Gastroesophageal sphincter (tissue), 4 donors: ENCODE data around the gene PPP1R2C. TPM values are rescaled to one million over a fixed set of nuclear protein-coding genes. Genes with fewer than 3 reads are reported as not detected.

ENCODE experiments used
- ATAC-seq: fragments of 150-250 bp; one replicate; pipeline ENCODE4 v1.9.1; 2016; ENCODE audit warnings: mild to moderate bottlenecking, moderate library complexity
- H3K27ac ChIP-seq, 4 donors: fragments of 200-600 bp; sonication (generic) in 3 of 4; 1 replicate in 3 of 4; 2 replicates in 1 of 4; pipeline ENCODE4 v1.5.1; 2016 to 2019
- H3K27me3 ChIP-seq: fragments of 200-600 bp; sonication (generic); one replicate; pipeline ENCODE4 v1.5.1; 2019
- H3K36me3 ChIP-seq, 2 donors: fragments of 200-600 bp; sonication (generic); one replicate each; pipeline ENCODE4 v1.5.1; 2019; ENCODE audit warnings: control low read depth in 1 of 2
- H3K4me1 ChIP-seq, 3 donors: fragments of 200-600 bp; sonication (generic); 1 replicate in 2 of 3; 2 replicates in 1 of 3; pipeline ENCODE4 v1.5.1; 2016 to 2019; ENCODE audit warnings: control low read depth in 2 of 3
- H3K4me3 ChIP-seq, 2 donors: fragments of 200-600 bp; sonication (generic); one replicate each; pipeline ENCODE4 v1.5.1; 2019; ENCODE audit warnings: mild to moderate bottlenecking in 1 of 2, moderate library complexity in 1 of 2
- H3K9me3 ChIP-seq, 3 donors: fragments of 200-600 bp; sonication (generic); one replicate each; pipeline ENCODE4 v1.5.1; 2017 to 2019; ENCODE audit warnings: control low read depth in 2 of 3
- EP300 ChIP-seq: sonication (generic); formaldehyde crosslinking; IDR thresholded peaks from one replicate; pipeline ENCODE4 v1.6.1; 2017; ENCODE audit warnings: antibody characterized with exemption, mild to moderate bottlenecking
- POLR2A ChIP-seq, 2 donors: fragments of 450-650 bp; IDR thresholded peaks; one replicate each; pipeline ENCODE4 v1.6.1; 2017; ENCODE audit warnings: antibody characterized with exemption in 2 of 2, mild to moderate bottlenecking in 2 of 2, moderate library complexity in 1 of 2
- POLR2AphosphoS5 ChIP-seq: sonication (generic); formaldehyde crosslinking; IDR thresholded peaks from one replicate; pipeline ENCODE4 v1.6.1; 2017; ENCODE audit warnings: antibody characterized with exemption
- WGBS, 2 donors: methylation state at CpG; one replicate each; pipeline ENCODE4 v1.1.5; 2018; ENCODE audit warnings: low coverage in 1 of 2; 5-methylcytosine and 5-hydroxymethylcytosine counted together
- total RNA-seq, 4 donors: library from RNA; depleted of rRNA; stranded (reverse); fragments of >200 nt; gene quantifications; one replicate each; pipeline ENCODE4 v1.1.0, GENCODE V29; 2016
- TF ChIP-seq, protein P1 (sequence below), 4 experiments: fragments of 200-600 bp in 2 of 4; fragments of 450-650 bp in 2 of 4; sonication (generic) in 1 of 4; IDR thresholded peaks; one replicate each; pipeline ENCODE4 v1.5.1; 2017 to 2019; ENCODE audit warnings: antibody characterized with exemption in 4 of 4, mild to moderate bottlenecking in 2 of 4, moderate library complexity in 2 of 4

Gene PPP1R2C
- total RNA-seq, 4 donors from 2014 or later: not detected

DNA sequence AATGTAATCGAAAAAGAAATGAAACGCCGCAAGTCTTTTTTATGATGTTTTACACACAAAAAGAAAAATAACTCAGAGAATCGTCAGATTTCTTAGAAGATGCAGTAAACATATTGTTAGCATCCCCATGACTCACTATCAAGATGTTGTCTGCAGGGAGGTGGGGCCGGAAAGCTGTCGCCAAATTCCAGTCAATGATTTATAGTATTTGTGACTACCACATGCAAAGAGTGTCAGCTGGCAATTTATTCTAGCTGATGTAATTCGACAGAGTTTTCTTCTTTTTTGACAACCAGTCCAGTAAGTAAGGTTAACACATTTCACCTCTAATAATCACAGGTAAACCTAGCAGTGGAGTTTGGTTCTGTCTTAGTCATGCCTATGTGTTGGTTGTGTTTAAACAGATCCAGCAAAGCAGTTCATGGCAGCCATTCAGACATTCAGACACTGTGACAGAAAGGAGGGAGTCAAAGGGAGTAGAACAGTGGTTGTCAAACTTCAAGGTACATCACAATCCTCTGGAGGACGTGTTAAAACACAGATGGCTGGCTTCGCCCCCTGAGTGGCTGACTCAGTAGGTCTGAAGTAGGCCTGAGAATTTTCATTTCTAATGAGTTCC is 19.8 kb upstream of the PPP1R2C start:
- Histone ChIP-seq H3K36me3 (no peaks in the 10 kb centered on the region), H3K4me1 (no peaks in the 10 kb centered on the region), H3K27me3 (no peaks in the 10 kb centered on the region), H3K9me3 (no peaks in the 10 kb centered on the region), H3K27ac (no peak overlapping the region), H3K4me3 (no peak overlapping the region)
- 70 to 71% methylated on average over 7 to 8 of the region's 9 CpGs for WGBS, 2 donors
- no peak for ATAC-seq
- TF ChIP-seq, protein P1, sequence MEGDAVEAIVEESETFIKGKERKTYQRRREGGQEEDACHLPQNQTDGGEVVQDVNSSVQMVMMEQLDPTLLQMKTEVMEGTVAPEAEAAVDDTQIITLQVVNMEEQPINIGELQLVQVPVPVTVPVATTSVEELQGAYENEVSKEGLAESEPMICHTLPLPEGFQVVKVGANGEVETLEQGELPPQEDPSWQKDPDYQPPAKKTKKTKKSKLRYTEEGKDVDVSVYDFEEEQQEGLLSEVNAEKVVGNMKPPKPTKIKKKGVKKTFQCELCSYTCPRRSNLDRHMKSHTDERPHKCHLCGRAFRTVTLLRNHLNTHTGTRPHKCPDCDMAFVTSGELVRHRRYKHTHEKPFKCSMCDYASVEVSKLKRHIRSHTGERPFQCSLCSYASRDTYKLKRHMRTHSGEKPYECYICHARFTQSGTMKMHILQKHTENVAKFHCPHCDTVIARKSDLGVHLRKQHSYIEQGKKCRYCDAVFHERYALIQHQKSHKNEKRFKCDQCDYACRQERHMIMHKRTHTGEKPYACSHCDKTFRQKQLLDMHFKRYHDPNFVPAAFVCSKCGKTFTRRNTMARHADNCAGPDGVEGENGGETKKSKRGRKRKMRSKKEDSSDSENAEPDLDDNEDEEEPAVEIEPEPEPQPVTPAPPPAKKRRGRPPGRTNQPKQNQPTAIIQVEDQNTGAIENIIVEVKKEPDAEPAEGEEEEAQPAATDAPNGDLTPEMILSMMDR (IDR thresholded peaks at IDR 0.05): no peak
- TF ChIP-seq POLR2AphosphoS5 (no peak), POLR2A (IDR thresholded peaks at IDR 0.05) (no peak), EP300 (no peak)

DNA sequence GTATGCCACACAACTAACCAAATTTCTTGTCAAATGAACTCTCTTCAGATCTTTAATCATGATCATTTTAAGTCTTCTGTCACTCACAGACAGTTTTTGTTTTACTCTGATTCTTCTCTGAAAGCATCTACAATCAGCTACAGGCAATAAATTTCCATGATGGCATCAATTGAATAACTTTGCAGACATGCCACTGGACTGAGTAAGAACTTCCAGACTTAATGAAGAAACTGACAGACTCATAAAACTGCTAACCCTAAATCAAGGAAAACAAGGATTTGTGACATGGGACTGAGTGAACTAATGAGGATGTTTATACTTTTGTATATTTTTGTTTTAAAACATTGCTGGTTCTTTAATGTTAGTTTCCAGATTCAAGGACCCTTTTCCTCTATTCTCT is 5.5 kb upstream of the PPP1R2C start:
- ATAC-seq: no peak
- Histone ChIP-seq H3K4me3 (no peak overlapping the region), H3K27ac (no peak overlapping the region), H3K27me3 (no peaks in the 10 kb centered on the region), H3K9me3 (no peaks in the 10 kb centered on the region), H3K4me1 (no peaks in the 10 kb centered on the region), H3K36me3 (no peaks in the 10 kb centered on the region)
- TF ChIP-seq POLR2A (IDR thresholded peaks at IDR 0.05) (no peak), EP300 (no peak), POLR2AphosphoS5 (no peak)
- TF ChIP-seq, protein P1 (IDR thresholded peaks at IDR 0.05): no peak

DNA sequence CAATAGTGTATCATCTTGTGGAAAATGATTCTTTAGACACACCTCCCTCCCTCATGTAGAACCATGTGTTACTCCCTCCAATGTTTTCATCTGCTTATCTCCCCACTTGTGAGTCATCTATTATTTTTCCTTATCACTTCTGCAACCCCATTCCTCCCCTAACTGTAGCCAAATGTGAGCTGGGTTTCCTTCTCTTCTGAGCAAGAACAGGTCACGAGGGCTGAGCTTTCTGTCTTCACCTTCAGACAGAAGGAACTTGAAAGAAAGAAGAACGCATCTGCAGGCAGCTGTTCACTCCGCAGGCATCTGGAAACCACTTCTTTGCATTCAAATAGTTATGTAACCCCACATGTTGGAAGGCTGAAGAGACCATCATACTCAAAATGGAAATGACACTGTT is 1.8 kb downstream of the PPP1R2C start:
- H3K4me3 ChIP-seq: no peak overlapping the region
- no peaks in the 10 kb centered on the region for H3K36me3 ChIP-seq
- no peak overlapping the region for H3K27ac ChIP-seq
- H3K9me3 ChIP-seq: no peaks in the 10 kb centered on the region
- no peaks in the 10 kb centered on the region for H3K4me1 ChIP-seq
- H3K27me3 ChIP-seq: no peaks in the 10 kb centered on the region
- 80% methylated on average over 2 of the region's 3 CpGs; no CpG with 5 or more reads in 1 of the 2 donors for WGBS, 2 donors
- ATAC-seq: no peak
- TF ChIP-seq, protein P1 (IDR thresholded peaks at IDR 0.05): no peak
- TF ChIP-seq EP300: no peak
- no peak for TF ChIP-seq POLR2AphosphoS5
- no peak for TF ChIP-seq POLR2A (IDR thresholded peaks at IDR 0.05)

DNA sequence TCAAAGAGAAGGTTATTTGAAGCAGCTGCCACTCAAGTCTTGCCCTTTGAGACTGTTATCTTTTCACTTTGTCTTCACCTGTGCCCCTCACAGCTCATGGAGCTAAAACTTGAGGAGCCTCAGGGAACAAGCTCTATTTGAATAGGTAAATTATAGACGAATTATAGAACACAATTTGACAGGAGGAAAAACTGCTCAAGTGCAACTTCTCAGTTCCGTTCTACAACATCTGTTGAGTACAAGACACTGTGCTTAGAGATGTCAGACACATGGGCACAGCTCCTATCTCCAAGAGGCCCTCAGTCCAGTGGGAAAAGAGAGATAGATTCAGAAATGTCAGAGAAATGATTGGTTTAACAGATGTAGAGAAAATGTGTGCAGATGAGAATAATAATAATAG is 5.1 kb downstream of the PPP1R2C start:
- 42% methylated on average over 2 of the region's 2 CpGs; no CpG with 5 or more reads in 1 of the 2 donors for WGBS, 2 donors
- TF ChIP-seq POLR2A (IDR thresholded peaks at IDR 0.05): no peak
- no peaks in the 10 kb centered on the region for H3K9me3 ChIP-seq
- H3K4me3 ChIP-seq: no peak overlapping the region
- H3K27me3 ChIP-seq: no peaks in the 10 kb centered on the region
- no peak overlapping the region for H3K27ac ChIP-seq
- ATAC-seq: no peak
- no peaks in the 10 kb centered on the region for H3K4me1 ChIP-seq
- no peaks in the 10 kb centered on the region for H3K36me3 ChIP-seq

DNA sequence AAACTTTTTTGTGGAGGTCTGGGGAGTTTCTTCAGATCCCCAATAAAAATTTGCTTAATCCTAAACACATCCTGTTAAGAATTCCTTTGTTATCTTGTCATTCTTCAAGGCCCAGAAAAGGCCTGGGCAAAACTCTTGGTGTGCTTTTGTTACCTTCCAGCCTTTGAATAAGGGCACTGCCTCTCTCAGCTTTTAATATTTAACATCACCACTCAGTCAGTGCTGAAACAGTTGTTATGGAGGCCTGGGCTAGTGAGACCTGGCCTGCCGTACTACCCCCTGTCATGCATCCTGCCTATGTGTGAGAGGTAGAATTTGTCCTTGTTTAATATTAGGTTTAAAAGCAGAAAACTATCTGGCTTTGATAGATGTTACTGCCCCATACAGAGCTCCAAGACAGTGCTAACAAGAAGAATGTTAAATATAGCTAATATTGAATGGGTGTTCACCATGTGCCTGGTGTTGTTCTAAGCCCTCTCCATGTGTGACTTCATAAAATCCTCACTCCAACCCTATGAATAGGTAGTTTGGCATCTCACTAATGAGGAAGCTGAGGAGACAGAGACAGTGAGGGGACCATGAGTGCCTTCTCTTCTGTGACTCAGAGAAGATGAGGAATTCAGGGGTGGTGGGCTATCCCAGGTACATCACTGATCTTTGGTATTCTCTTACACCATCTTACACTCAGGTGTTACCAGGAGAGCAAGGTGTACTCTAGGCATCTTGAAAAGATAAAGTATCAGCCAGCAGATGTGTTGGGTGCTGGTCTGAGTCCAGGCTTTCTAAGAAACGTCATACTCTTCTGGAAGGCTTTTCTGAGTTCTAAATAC is 6.2 kb downstream of the PPP1R2C start:
- Histone ChIP-seq H3K27ac (no peak overlapping the region), H3K4me3 (no peak overlapping the region), H3K36me3 (no peaks in the 10 kb centered on the region), H3K4me1 (no peaks in the 10 kb centered on the region), H3K27me3 (no peaks in the 10 kb centered on the region), H3K9me3 (no peaks in the 10 kb centered on the region)
- ATAC-seq: no peak
- WGBS, 2 donors: 29 to 50% methylated on average over 1 of the region's 2 CpGs
- no peak for TF ChIP-seq POLR2A (IDR thresholded peaks at IDR 0.05)
- TF ChIP-seq, protein P1 (IDR thresholded peaks at IDR 0.05): no peak
